Activated CD4-positive, alpha-beta T cell treated with anti-CD3 and anti-CD28 coated beads for 1 hour (primary cell): ENCODE measurements around the gene TMOD3.
"Not testable (repeated sequence)": the region's sequence is repeated elsewhere in the genome, so short reads cannot be mapped to it uniquely, and the experiment has no call there.

Experiments
- DNase-seq: peaks from one replicate; pipeline ENCODE4 v3.0.0-alpha.2; 2020

The TMOD3 gene

DNA sequence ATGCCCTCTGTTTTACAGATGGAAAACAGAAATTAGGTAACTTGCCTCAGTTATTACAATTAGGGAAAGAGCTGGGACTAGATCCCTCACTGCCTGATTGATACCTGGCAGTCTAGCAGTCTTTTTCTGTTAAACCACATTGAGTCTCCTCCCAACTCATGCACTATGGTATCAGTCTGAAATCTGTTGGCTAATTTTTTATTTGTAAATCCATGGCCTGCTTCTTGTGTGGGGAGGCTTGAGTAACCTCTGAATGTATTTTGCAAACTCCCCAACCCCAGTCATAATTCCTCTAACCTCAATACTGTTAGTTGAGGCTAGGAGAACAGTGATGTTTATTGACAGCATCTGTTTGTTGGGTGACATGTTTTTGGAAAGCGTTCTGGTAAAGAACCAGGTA lies 35.9 kb downstream of the TMOD3 start:
- DNase-seq: no peak

DNA sequence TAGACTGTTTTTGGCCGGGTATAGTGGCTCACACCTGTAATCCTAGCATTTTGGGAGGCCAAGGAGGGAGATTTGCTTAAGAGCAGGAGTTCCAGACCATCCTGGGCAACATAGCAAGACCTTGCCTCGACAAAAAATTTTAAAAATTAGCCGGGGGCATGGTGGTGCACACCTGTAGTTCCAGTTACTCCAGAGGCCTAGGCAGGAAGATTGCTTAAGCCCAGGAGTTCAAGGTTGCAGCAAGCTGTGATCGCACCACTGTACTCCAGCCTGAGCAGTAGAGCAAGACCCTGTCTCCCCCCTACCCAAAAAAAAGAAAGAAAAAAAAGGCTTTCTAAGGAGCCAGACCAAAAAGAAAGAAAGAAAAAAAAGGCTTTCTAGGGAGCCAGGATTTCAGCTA lies 36.7 kb downstream of the TMOD3 start:
- DNase-seq: no peak

DNA sequence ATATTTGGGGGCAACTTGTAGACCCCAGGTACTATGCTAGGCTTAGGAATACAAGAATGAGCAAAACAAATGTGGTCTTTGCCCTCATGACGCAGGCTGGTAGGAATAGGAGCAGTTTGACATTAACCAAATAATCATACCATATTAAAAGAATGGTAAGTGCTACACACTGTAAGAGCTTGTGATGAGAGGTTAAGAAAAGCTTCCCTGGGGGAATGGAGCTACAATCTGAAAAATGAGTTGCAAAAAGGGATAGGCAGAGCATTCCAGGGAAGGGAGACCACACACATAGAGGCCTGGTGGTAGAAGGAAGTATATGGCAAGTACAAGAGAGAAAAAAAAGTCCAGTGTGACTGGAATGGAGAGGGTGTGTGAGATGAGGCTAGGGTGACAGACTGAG lies 37.3 kb downstream of the TMOD3 start:
- DNase-seq: no peak

DNA sequence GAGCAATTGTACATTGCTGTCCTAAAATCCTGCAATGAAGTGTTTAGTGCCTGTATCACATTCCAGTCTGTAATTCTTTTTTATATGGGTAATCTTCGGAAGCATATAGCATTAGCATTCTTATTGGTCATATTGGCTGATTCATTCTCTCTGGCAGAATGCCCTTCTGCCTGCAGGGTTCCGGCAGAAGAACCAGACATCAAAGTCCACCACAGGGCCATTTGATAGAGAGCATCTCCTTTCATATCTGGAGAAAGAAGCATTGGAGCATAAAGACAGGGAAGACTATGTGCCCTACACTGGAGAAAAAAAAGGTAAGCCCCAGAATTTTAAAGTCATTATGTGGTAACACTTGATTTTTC lies 39.6 kb downstream of the TMOD3 start:
- no peak for DNase-seq

DNA sequence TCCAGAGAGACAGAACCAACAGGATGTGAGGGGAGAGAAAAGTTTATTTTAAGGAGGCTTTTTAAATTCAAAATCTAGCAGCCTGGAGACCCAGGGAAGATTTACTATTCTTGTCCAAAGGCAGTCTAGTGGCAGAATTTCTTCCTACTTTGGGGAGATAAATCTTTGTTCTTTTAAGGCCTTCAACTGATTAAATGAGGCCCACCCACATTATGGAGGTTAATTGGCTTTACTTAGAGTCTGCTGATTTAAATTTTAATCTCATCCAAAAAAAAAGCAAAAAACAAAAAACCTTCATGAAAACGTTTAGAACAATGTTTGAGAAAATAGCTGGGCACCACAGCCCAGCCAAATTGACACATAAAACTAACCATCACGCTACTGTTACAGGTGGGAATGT lies 41.3 kb downstream of the TMOD3 start:
- no peak for DNase-seq

DNA sequence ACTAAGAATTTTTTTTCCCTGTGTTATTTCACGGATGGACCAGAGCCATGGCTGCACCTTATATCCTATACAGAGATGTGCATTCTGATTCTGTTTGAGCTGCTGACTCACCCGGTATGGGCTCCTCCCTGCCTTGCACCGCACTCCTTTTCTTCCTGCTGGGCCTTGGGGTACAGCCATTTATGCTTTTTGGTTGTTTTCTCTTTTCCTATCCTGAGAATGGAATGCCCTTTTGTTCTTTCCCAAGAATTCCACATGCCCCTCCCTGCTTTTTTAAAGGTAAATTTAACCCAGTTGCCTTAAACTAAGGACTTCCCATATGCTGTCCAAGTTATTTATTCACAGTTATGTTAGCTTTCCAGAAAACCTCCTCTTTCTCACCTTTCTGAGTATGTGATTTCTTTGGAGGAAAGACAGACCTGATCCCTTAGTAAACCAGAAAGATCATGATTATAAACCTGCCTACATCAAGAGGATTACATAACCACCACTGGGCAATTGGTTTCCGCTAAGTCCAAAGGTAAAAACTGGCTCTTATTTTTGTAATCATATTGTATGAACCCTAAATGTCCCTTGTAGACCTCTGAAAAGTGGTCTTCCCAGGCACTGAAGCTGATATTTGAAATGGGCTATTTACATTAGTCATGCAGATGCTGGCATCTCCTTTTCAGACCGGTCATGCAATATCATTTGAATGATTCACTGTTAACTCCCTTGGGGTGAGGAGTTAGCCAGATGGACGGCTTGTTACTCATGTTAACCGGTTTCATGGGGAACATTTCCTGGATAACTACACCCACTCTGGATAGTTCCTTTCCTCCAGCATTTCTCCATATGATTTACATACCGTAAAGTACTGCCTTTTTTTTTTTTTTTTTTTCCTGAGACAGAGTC lies 45.5 kb downstream of the TMOD3 start:
- no peak for DNase-seq

DNA sequence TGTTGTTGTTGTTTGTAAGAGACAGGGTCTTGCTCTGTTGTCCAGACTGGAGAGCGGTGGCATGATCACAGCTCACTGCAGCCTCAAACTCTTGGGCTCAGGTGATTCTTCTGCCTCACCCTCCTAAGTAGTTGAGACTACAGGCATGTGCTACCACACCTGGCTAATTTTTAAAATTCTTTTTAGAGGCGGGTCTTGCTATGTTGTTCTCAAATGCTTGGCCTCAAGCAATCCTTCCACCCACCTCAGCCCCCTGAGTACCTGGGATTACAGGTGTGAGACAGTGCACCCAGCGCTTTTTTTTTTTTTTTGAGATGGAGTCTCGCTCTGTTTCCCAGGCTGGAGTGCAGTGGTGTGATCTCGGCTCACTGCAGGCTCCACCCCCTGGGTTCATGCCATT lies 46.7 kb downstream of the TMOD3 start:
- no peak for DNase-seq

DNA sequence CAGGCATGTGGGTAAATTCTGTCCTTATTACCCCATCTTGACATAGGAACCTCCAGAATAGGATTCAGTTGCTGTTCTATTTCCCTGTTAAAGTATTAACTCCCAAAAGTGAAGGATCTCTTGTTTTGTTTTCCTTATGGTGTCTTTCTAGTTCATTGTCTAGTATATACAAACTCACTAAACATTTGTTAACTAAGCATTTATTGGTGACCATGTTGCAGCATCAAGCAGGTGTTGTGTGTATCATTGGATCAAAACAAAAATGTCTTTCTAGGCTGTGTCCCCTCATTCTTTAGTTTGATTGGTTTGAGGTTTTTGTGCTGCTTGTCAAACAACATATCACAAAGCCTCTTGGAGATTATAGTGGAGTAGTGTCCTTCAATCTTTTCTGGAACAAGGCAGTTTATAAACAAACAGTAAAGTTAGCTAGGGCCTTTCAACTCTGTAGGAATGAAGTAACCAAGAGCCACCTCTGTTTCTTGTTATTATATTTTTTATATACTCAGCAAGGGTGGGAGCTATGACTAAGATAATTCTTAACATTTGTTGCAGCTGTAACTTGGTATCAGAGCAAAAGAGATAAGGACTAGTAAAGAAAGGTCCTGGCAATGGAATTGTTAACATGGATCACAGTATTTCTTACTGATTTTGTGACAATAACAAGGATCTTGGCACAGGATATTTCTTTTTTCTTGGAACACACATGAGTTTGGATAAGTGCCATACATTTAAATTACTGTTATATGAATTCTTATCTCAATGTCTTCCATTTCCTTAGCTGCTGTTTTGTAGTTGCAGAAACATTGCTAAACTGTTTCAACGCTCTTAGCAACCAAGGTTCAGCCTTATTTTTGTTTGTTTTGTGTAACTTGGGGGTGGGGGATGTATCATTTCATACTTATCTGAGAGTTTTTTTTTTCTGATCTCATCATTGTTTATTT lies 49.3 kb downstream of the TMOD3 start:
- DNase-seq: no peak

DNA sequence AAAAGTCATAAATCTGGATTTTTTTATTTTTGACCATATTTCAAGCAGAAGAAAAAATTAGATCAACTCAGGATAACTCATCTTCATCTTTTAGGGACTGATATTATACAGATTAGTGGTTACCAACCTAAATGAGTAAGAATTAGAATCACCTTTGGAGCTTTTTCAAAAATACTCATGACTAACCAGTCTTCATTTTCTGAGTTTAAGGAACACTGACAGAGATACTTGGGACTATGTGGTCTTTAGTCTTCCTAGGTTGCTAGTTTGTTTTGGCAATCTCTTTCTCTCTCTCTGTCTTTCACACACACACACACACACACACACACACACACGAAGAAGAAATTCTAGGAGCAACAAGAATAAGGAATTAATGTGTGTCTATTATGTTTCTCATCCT lies 50.1 kb downstream of the TMOD3 start:
- no peak for DNase-seq

DNA sequence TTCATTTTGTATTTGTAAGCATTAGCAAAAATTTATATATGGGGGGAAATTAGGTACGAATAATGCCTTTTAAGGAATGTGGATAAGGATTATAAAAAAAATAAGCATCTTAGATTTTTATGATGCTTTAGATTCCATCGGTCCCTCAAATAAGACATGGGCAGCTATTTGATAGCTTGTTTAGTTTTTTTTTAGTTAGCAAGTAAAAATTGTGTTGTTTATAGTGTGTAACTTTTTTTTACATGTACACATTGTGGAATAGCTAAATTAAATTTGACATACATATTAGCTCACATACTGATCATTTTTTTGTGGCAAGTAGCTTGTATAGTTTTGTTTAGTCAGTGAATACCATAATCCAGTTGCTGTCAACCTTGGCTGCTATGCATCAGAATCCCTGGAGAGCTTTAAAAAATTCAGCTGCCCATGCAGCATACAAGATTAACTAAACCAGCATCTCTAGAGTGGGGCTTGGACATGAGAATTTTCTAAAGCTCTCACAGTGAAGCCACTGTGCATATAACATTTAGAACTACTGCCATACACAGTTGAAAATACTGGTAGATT lies 53.9 kb downstream of the TMOD3 start:
- DNase-seq: no peak

DNA sequence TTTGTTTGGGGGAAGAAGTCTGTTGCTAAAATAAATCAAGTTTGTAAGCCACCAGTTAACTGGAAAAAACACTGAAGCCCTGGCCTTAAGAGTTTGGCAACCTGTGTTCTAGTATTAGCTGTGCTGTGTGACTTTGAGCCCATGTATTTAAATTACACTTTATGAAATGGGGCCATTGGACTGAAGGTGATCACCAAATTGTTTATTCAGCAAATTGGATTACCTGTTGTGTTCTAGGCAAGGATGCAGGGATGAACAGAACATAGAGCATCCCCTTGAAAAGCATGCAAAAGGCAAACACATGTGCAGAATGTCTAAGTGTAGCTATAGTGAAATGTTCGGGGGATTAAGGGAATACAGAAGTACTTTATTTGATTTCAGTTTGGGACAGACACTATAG lies 54.6 kb downstream of the TMOD3 start:
- DNase-seq: no peak

DNA sequence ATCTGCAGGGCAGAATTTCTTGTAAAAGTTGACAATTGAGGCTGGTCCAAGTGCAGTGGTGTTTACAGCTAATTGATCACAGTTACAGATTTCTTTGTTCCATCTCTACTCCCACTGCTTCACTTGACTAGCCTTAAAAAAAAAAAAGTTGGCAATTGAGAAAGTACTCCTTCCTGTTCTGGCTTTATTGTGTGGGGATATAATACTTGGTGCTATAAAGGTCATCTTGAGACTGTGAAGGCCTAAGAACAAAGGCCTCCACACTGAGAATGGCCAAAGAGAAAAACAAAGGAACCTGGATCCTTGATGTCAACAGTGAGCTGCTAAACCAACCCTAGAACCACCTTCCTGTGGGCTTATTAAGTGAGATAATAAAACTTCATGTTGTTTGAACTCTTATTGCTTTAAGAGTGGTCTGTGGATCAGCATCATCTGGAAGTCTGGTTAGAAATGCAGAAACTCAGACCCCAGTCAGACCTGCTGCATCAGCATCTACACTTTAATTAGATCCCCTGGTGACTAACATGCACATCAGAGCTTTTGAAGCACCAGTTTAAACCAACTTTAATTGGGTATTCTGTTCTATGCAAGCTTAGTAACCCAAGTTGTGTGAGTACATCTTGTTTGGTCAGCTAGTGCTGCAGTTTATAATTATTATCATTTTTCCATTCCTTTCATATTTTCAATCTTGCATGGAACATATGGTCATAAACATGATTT lies 55.2 kb downstream of the TMOD3 start:
- no peak for DNase-seq

DNA sequence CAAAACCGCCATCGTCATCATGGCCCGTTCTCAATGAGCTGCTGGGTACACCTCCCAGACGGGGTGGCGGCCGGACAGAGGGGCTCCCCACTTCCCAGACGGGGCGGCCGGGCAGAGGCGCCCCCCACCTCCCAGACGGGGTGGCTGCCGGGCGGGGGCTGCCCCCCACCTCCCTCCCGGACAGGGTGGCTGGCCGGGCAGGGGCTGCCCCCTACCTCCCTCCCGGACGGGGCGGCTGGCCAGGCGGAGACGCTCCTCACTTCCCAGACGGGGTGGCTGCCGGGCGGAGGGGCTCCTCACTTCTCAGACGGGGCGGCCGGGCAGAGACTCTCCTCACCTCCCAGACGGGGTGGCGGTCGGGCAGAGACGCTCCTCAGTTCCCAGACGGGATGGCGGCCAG lies 56.3 kb downstream of the TMOD3 start:
- DNase-seq: not testable (repeated sequence)

DNA sequence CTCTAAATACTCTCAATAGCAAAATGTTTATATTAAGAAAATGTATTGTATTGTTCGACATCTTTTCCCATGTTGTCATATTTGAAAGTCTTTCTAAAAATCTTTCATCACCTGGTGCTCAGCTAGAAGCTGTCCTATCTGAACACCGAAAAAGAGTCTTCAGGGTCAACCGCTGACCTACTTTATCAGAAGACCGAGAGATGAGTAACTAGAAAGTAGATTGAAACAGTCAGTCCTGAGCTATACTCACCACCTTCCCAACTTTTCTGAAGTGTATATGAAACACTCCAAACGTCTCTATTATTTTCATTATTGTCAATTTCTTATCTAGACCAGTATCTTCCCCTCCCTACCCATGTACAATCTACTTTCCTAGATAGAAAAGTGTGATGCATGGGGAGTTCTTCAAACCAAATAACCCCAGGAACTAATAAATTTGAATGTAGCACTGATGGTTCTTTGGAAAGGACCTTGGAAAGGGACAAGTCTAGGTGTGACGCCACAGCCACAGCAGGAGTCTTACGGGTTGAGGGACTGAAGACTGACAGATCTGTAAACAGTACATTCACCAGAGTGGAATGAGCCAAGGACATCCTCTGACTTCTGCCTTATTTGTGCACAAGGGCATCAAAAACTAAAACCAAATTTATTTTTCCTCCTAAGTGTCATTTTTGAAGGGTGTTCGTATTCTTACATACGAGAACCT lies 58.6 kb downstream of the TMOD3 start:
- no peak for DNase-seq

DNA sequence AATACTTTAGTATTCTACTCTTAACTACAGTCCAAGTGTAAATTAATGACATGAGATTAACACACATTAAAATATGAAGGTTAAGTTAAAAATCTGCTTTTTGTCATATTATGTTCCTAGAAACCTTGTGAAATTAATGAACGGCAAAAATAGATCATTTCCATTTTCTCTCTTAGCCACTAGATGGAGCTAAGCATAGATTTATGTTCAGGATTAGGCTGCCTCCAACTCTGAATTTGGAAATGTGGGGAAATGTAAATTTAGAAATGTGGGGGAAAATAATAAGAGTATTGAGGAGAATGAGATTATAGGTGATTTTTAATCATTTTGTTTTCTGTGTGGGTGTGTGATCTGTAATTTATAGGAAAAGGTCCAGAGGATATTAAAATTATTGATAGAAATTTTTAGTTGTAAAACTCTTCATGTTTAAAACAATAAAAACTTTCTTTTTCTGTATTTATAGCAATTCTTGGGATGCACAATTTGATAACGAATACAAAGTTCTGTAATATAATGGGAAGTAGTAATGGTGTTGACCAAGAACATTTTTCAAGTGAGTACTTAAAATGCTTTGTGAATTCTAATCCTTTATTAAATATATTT lies 59.2 kb downstream of the TMOD3 start:
- DNase-seq: no peak

DNA sequence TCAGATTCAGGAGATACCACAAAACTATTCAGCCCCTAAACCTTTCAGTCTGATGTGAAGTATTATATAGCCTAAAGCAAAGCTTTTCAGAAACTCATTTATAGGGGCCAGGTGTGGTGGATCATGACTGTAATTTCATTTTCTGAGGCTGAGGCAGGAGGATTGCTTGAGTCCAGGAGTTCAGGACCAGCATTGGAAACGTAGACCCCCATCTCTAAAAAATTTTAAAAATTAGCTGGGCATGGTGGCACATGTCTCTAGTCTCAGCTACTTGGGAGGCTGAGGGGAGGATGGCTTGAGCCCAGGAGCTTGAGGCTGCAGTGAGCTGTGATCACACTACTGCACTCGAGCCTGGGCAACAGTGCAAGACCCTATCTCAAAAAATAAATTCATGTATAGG lies 60.0 kb downstream of the TMOD3 start:
- DNase-seq: no peak

DNA sequence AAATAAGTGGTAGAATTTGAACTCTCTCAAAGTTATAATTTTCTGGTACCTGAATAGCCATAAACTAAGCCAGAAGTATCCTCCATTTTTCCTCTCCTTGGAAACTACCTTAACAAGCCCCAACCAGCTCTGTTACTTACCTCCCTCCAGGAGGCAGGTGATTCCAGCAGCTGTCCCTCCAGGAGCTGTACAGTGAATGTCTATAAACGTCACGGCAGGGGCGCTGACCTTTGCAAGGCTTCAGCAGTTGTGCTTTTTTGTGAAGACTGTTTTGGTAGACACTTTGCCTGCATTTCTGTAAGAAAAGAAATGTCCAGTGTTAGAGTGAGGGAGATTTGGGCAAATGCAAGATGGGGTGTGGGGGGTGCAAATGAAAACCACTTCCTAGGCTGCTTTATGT lies 75.0 kb downstream of the TMOD3 start:
- DNase-seq: no peak

DNA sequence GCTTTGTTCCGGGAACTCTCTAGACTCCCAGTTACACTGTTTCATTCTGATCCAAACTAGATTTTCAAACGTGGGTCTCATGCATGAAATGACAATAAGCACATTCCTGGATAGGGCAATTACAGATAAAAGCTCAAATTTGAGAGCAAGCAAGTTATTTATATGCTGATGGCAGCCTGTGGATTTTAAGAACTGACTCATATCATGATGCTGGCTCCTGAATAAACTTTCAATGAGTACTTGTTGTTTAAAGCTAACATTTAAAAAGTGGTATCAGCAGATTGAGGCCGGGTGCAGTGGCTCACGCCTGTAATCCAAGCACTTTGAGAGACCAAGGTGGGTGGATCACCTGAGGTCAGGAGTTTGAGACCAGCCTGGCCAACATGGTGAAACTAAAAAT lies 75.5 kb downstream of the TMOD3 start:
- DNase-seq: no peak

DNA sequence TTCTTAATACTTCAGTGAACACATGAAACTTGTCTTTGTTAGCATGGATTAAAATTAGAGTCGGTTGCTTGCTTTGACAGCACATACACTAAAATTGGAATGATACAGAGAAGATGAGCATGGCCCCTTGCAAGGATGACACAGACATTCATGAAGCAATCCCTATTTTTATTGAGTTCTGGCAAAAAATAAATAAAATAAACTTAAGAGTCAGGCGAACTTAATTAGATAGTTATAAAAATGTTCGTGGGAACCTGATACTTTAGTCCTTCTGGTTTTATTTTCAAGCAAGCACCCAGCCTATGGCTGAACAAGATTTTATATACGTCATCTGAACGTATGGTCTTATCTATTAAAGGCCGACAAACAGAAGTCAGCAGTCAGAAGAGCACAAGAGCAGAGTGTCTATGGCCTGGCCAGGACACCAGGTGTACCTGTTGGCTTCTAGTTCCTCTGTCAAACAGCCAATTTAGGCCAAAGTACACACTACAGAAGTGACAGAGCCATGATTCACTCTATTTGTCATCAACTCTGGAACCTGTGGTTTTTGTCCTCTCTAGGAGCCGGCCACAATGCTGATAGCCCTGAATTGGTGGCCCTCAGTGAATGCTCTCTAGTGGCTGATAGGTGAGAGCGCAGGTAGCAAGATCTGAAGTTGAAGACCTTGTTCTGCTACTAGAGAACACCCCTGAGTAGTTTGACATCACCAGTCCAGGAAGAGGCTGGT lies 77.8 kb downstream of the TMOD3 start:
- DNase-seq: no peak

DNA sequence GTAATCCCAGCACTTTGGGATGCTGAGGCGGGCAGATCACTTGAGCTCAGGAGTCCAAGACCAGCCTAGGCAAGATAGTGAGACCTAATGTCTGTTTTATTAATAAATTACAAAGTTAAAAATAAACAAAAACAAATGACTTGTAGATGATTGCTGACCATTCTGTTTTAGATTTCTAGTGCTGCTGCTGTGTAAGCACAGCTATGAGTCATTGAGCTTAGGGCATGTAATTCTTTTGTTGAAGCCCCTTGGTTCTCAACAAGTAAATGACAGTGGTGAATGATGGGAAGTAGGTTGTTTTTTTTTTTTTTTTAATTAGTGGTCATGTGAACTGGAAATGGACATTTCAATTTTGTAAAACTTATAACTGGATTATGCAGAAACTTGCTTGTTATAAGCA lies 78.9 kb downstream of the TMOD3 start:
- DNase-seq: no peak

DNA sequence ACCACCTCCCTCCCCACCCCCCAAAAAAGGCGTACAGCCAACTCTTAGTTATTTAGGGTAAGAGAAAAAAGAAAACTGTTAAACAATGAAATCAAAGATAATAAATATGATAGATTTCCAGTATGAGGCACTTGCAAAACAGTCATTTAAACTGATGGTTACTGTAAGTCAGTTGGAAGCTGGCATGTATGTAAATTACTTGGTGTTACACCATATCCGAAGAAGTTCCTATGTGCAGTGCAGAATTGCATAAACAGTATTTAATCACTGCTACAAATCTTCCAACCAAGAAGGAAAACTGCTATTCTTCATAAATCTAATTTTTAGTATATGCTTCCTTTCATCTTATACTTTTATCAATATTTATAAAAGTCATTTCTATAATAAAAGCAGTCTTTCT lies 80.1 kb downstream of the TMOD3 start:
- no peak for DNase-seq
